IPS-18a (cell line): ENCODE results near the gene HLA-DQB1.
"Not testable (repeated sequence)": the region's sequence is repeated elsewhere in the genome, so short reads cannot be mapped to it uniquely, and the experiment has no call there.

Source experiments
- H3K27ac ChIP-seq: one replicate; pipeline ENCODE4 v1.5.1; 2013; ENCODE audit warnings: low read length
- H3K27me3 ChIP-seq: one replicate; pipeline ENCODE4 v1.6.1; 2013; ENCODE audit warnings: mild to moderate bottlenecking, low read length; ENCODE audit not compliant: control insufficient read depth, insufficient read depth
- H3K36me3 ChIP-seq: one replicate; pipeline ENCODE4 v1.6.1; 2013; ENCODE audit warnings: low read depth, low read length; ENCODE audit not compliant: control insufficient read depth
- H3K4me1 ChIP-seq: one replicate; pipeline ENCODE4 v1.6.1; 2013; ENCODE audit warnings: low read depth, low read length; ENCODE audit not compliant: control insufficient read depth
- H3K4me3 ChIP-seq: one replicate; pipeline ENCODE4 v1.5.1; 2013; ENCODE audit warnings: low read length
- H3K9ac ChIP-seq: one replicate; pipeline ENCODE4 v1.6.1; 2013; ENCODE audit warnings: mild to moderate bottlenecking, low read length, moderate library complexity
- H3K9me3 ChIP-seq: one replicate; pipeline ENCODE4 v1.6.1; 2013; ENCODE audit warnings: low read depth, low read length; ENCODE audit not compliant: control insufficient read depth

HLA-DQB1 gene

DNA sequence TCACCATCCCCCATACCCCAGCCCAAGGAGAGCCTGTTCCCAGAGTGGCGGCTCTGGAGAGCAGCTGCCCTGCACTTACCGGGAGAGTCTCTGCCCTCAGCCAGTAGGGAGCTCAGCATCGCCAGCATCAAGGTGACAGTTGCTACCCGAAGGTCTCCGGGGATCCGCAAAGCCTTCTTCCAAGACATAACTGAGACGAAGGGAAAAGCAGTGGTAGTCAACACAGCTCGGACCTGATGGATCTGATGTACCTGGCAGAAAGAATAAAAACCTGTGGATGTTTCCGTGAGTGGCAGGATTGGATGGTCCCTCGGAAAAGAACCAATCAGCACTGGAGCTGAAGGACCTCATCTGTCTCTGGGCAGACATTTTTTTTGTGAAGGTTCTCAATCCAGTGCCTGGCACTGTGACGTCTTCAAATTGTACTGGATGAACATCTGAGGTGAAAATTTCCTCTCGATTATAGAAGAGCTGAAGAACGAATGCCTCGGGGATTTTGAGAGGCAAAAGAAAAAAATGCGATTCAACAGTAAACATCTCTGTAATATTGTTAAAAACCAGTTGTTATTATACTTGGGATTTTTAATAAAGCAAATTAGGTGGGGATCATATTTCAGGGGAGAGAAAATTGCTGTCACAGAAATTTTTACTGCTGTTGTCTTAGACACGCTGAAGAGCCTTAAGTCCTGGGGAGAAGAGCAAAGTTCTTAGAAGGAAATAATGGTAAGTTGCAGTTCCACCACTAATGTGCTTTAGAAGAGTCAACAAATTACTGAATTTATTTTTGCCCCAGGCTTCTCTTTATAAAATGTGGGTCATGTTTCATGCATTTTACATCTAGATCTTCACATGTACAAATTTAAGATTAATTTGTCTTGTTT, at the start of gene HLA-DQB1:
HLA-DQB1 (minus strand) TSS at position 238 of the 881 bp plus-strand sequence; CDS start at position 188, 50 bp downstream.
- Histone ChIP-seq H3K4me3 (no peak within 1 kb of the TSS), H3K9ac (no peak within 1 kb of the TSS), H3K9me3 (no peaks in the 10 kb centered on the region), H3K27ac (no peak within 1 kb of the TSS), H3K4me1 (no peaks in the 10 kb centered on the region), H3K36me3 (no peaks in the 10 kb centered on the region), H3K27me3 (peaks cover 10% of the 10 kb centered on the region)

- Histone ChIP-seq H3K9ac (no peak overlapping the region), H3K27me3 (no peaks in the 10 kb centered on the region), H3K4me3 (no peak overlapping the region), H3K9me3 (no peaks in the 10 kb centered on the region), H3K27ac (no peak overlapping the region), H3K4me1 (no peaks in the 10 kb centered on the region), H3K36me3 (no peaks in the 10 kb centered on the region)
These were observed 46.8 kb upstream of the HLA-DQB1 start for GRCh38 chr6:32713241-32713640.

GRCh38 chr6:32709625-32710024, 43.2 kb upstream of the HLA-DQB1 start:
- no peak overlapping the region for H3K27ac ChIP-seq
- H3K9me3 ChIP-seq: no peaks in the 10 kb centered on the region
- no peaks in the 10 kb centered on the region for H3K4me1 ChIP-seq
- H3K9ac ChIP-seq: no peak overlapping the region
- H3K4me3 ChIP-seq: no peak overlapping the region
- H3K27me3 ChIP-seq: no peaks in the 10 kb centered on the region
- H3K36me3 ChIP-seq: no peaks in the 10 kb centered on the region

DNA sequence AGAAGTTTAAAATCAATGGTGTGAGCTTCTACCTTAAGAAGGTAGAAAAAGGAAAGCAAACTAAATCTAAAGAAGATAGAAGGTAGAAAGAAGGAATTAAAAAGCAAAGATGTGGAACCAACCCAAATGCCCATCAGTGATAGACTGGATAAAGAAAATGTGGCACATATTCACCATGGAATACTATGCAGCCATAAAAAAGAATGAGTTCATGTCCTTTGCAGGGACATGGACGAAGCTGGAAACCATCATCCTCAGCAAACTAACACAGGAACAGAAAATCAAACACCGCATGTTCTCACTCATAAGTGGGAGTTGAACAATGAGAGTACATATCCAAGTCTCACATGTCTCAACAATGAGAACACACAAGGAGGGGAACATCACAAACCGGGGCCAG, 38.7 kb upstream of the HLA-DQB1 start:
- H3K9ac ChIP-seq, H3K36me3 ChIP-seq, H3K27ac ChIP-seq, H3K27me3 ChIP-seq, H3K9me3 ChIP-seq, H3K4me1 ChIP-seq, H3K4me3 ChIP-seq: not testable (repeated sequence)

DNA sequence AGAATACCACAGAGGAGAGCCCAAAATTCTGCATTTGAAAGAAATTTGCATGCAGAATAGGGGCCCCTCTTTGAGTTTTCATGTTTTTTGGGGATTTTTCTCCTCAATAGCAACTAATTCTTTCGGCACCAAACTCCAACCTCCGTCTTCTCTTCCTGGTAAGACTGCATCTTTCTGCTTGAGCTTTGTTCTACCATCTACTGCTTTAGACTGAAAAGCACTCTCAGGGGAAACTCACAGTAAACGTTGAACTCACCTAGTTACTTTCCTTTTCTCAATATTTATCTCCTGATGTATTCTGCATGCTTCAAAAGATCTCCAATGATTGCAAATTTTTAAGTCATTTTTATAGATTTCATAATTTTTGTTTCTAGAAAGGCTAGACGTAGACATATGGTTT, 36.9 kb upstream of the HLA-DQB1 start:
- H3K27me3 ChIP-seq: no peaks in the 10 kb centered on the region
- H3K27ac ChIP-seq: no peak overlapping the region
- H3K36me3 ChIP-seq: no peaks in the 10 kb centered on the region
- no peaks in the 10 kb centered on the region for H3K9me3 ChIP-seq
- H3K9ac ChIP-seq: no peak overlapping the region
- H3K4me3 ChIP-seq: no peak overlapping the region
- no peaks in the 10 kb centered on the region for H3K4me1 ChIP-seq

DNA sequence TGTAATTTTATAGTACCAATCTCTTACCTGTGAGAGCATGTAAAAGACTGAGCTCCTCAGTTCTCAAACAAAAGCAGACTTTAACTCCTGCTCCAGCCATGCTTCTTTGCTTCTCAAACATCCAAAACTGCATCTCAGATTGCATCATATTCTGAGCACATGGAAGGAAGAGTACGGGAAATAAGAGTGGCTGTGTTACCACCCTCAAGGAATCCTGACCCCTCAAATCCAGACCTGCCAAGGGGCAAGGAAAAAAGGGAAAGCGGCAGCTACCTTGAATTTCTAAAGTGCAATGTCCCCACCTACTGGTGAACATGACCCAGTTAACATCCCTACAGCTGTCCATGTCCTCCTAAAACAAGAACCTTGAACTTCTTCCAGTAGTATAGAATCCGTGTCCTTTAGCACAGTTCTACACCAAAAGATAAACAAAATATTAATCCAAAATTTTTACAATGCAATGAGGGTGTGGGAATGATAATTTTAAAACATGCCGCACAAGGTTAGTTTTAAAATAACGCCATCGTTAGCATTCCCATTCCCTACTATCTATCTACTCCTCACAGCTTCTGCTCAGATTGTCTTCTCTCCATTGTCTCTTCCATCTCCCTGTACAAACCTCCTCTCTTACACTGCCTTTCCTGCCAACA, 34.1 kb upstream of the HLA-DQB1 start:
- no peaks in the 10 kb centered on the region for H3K9me3 ChIP-seq
- H3K4me3 ChIP-seq: no peak overlapping the region
- no peaks in the 10 kb centered on the region for H3K4me1 ChIP-seq
- H3K27me3 ChIP-seq: no peaks in the 10 kb centered on the region
- no peak overlapping the region for H3K9ac ChIP-seq
- H3K27ac ChIP-seq: no peak overlapping the region
- no peaks in the 10 kb centered on the region for H3K36me3 ChIP-seq

DNA sequence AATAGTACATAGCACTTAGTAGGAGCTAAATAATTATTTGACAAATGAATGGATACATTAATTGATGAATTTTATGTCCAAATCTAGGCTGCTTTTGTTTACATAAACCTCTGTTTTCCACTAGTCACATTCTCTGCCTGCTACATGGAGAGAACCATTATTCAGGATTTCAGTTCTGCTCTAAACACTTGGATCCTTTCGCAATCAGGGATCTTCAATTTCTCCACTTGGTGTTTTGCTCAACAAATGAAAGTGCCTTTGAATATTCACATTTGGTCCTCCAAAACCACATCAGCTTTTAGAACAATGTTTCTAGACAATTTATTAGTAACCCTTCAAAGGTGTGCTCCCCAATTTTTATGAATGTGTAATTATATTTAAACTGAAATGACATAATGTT, 30.6 kb upstream of the HLA-DQB1 start:
- no peaks in the 10 kb centered on the region for H3K36me3 ChIP-seq
- no peaks in the 10 kb centered on the region for H3K27me3 ChIP-seq
- no peaks in the 10 kb centered on the region for H3K4me1 ChIP-seq
- H3K27ac ChIP-seq: no peak overlapping the region
- H3K9me3 ChIP-seq: no peaks in the 10 kb centered on the region
- H3K4me3 ChIP-seq: no peak overlapping the region
- no peak overlapping the region for H3K9ac ChIP-seq

DNA sequence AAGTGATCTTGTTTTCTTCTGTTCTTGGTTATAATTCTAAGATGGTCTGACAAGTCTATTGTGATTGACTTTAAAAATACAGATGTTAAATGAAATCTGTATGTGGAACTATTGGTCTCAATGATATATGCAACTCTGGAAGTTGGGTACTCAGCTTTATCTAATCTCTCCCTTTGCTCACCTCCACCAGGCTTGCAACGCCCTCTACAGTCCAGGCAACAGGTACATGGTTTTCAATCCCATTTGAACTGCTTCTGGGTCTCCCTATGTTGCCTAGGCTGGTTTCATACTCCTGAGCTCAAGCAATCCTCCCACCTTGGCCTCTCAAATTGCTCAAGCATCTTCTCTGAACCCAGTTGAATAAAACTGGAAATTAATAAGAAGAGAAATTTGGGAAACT, 25.6 kb upstream of the HLA-DQB1 start:
- H3K27ac ChIP-seq: no peak overlapping the region
- H3K9me3 ChIP-seq: no peaks in the 10 kb centered on the region
- no peak overlapping the region for H3K9ac ChIP-seq
- H3K27me3 ChIP-seq: no peaks in the 10 kb centered on the region
- H3K4me3 ChIP-seq: no peak overlapping the region
- H3K4me1 ChIP-seq: no peaks in the 10 kb centered on the region
- H3K36me3 ChIP-seq: no peaks in the 10 kb centered on the region

GRCh38 chr6:32689531-32690501, 23.4 kb upstream of the HLA-DQB1 start:
- no peaks in the 10 kb centered on the region for H3K9me3 ChIP-seq
- no peaks in the 10 kb centered on the region for H3K27me3 ChIP-seq
- no peak overlapping the region for H3K9ac ChIP-seq
- no peak overlapping the region for H3K27ac ChIP-seq
- no peak overlapping the region for H3K4me3 ChIP-seq
- no peaks in the 10 kb centered on the region for H3K4me1 ChIP-seq
- H3K36me3 ChIP-seq: no peaks in the 10 kb centered on the region

GRCh38 chr6:32685603-32686002, 19.1 kb upstream of the HLA-DQB1 start:
- no peak overlapping the region for H3K9ac ChIP-seq
- H3K36me3 ChIP-seq: no peaks in the 10 kb centered on the region
- H3K27me3 ChIP-seq: no peaks in the 10 kb centered on the region
- no peaks in the 10 kb centered on the region for H3K9me3 ChIP-seq
- H3K4me1 ChIP-seq: no peaks in the 10 kb centered on the region
- no peak overlapping the region for H3K27ac ChIP-seq
- H3K4me3 ChIP-seq: no peak overlapping the region

- Histone ChIP-seq H3K4me1 (no peaks in the 10 kb centered on the region), H3K27ac (no peak overlapping the region), H3K9me3 (no peaks in the 10 kb centered on the region), H3K9ac (no peak overlapping the region), H3K27me3 (no peaks in the 10 kb centered on the region), H3K36me3 (no peaks in the 10 kb centered on the region), H3K4me3 (no peak overlapping the region)
These were observed 17.8 kb upstream of the HLA-DQB1 start for GRCh38 chr6:32684246-32684645.
